ENCODE measurements around the gene FBXO3. TPM values are rescaled to one million over a fixed set of nuclear protein-coding genes. Genes with fewer than 3 reads are reported as not detected.

The FBXO3 gene
- total RNA-seq, 1 experiment from 2014 or later, result 29.6 TPM

GRCh38 chr11:33761471-33761870 is 12.8 kb downstream of the FBXO3 start:
- H3K36me3 Mint-ChIP-seq (ENCODE audit: insufficient read depth, unreplicated experiment), result peaks cover 6% of the 10 kb centered on the region
- Histone ChIP-seq H3K9me3 (no peaks in the 10 kb centered on the region), H3K36me3 (ENCODE audit: control insufficient read depth, insufficient read depth, low read length) (no peaks in the 10 kb centered on the region), H3K4me1 (no peaks in the 10 kb centered on the region), H3K27me3 (replicated peaks; ENCODE audit: control insufficient read depth, insufficient read depth, low read length) (no peaks in the 10 kb centered on the region), H3K4me3 (ENCODE audit: low read depth, low read length) (no peak overlapping the region)
- ChIA-PET CTCF (no interaction called here), POLR2A (no interaction called here)
- H3K9me3 Mint-ChIP-seq (ENCODE audit: unreplicated experiment), result no peaks in the 10 kb centered on the region
- H3K4me3 Mint-ChIP-seq (ENCODE audit: unreplicated experiment), result no peak overlapping the region
- no TSS peak for BruUV-seq (replicated peaks)
- no peak for DNase-seq
- TF ChIP-seq, protein P1, sequence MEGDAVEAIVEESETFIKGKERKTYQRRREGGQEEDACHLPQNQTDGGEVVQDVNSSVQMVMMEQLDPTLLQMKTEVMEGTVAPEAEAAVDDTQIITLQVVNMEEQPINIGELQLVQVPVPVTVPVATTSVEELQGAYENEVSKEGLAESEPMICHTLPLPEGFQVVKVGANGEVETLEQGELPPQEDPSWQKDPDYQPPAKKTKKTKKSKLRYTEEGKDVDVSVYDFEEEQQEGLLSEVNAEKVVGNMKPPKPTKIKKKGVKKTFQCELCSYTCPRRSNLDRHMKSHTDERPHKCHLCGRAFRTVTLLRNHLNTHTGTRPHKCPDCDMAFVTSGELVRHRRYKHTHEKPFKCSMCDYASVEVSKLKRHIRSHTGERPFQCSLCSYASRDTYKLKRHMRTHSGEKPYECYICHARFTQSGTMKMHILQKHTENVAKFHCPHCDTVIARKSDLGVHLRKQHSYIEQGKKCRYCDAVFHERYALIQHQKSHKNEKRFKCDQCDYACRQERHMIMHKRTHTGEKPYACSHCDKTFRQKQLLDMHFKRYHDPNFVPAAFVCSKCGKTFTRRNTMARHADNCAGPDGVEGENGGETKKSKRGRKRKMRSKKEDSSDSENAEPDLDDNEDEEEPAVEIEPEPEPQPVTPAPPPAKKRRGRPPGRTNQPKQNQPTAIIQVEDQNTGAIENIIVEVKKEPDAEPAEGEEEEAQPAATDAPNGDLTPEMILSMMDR (IDR thresholded peaks at IDR 0.05; ENCODE audit: insufficient read depth in 1 of 2, low read depth in 1 of 2, low read length in 1 of 2, severe bottlenecking in 1 of 2, unreplicated experiment in 1 of 2), result no peak
- intact Hi-C loops (cut with micrococcal nuclease; ENCODE audit: unreplicated experiment), result no loop called here
- no peaks in the 10 kb centered on the region for H3K4me1 Mint-ChIP-seq (ENCODE audit: low read depth, unreplicated experiment)
- H3K27me3 Mint-ChIP-seq (ENCODE audit: insufficient read depth, unreplicated experiment), result no peaks in the 10 kb centered on the region
- no peak overlapping the region for H3K27ac Mint-ChIP-seq (ENCODE audit: unreplicated experiment)

DNA sequence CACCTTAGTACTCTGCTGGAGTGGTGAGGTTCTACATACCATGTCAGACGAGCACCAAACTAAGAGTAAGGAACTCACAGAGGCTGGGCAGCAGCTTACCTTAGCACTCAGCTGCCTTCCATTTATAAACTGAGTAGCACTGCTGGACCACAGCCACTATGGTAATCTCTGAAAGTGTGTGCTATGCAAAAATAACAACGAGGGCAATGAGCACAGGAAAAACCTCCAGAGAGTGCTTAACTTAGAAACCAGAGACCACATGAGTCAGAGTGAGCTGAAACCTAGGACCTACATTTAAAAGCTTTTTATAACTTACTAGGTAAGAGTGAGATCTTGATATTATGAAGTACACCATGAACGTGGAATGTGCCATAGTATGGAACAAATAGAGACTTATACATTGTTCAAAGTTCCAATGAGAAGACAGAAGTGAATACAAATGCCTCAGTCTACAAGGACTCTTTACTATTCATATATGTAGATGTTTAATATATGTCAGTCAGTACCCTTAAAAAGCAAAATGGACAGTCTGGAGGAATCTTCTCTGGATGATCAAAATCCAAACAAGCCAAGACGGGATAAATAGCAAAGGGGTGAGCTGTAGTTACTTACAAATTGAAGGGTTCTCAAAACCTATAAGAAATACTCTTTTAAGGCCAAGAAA is 20.9 kb downstream of the FBXO3 start:
- TF ChIP-seq, protein P1 (IDR thresholded peaks at IDR 0.05; ENCODE audit: insufficient read depth in 1 of 2, low read depth in 1 of 2, low read length in 1 of 2, severe bottlenecking in 1 of 2, unreplicated experiment in 1 of 2), result no peak
- CTCF ChIA-PET, result interaction anchor here (0.6 kb wide), 1 partner anchor 35 kb away, joined by 4 read pairs; no protein-coding TSS in a partner anchor
- no peak overlapping the region for H3K27ac Mint-ChIP-seq (ENCODE audit: unreplicated experiment)
- POLR2A ChIA-PET, result no interaction called here
- no peaks in the 10 kb centered on the region for H3K4me1 Mint-ChIP-seq (ENCODE audit: low read depth, unreplicated experiment)
- H3K36me3 Mint-ChIP-seq (ENCODE audit: insufficient read depth, unreplicated experiment), result peaks cover 12% of the 10 kb centered on the region
- no peaks in the 10 kb centered on the region for H3K4me1 ChIP-seq
- H3K27me3 ChIP-seq (replicated peaks; ENCODE audit: control insufficient read depth, insufficient read depth, low read length), result no peaks in the 10 kb centered on the region
- BruUV-seq (replicated peaks), result no TSS peak
- H3K36me3 ChIP-seq (ENCODE audit: control insufficient read depth, insufficient read depth, low read length), result no peaks in the 10 kb centered on the region
- H3K9me3 ChIP-seq, result no peaks in the 10 kb centered on the region
- H3K4me3 ChIP-seq (ENCODE audit: low read depth, low read length), result no peak overlapping the region
- H3K27me3 Mint-ChIP-seq (ENCODE audit: insufficient read depth, unreplicated experiment), result no peaks in the 10 kb centered on the region
- H3K9me3 Mint-ChIP-seq (ENCODE audit: unreplicated experiment), result no peaks in the 10 kb centered on the region
- no peak overlapping the region for H3K4me3 Mint-ChIP-seq (ENCODE audit: unreplicated experiment)
- no peak for DNase-seq
- intact Hi-C loops (cut with micrococcal nuclease; ENCODE audit: unreplicated experiment), result no loop called here

DNA sequence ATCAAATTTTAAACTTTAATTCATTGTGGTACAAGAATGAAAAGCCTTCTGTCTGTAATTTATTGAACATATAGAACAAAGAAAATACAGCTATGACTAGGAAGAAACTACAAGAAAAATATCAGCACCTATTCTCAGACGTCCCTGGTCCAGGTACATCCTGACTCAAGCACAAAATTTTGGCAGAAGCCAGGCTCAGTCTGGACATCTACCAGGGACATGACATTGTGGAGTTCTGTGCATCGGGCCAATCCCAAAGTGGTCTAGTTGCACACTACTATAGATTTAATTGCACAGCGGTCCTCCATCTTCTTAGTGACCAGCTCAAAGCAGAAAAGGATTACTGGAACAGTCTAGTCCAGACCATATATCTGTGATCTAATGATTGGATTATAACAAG is 22.4 kb downstream of the FBXO3 start:
- intact Hi-C loops (cut with micrococcal nuclease; ENCODE audit: unreplicated experiment), result no loop called here
- H3K9me3 Mint-ChIP-seq (ENCODE audit: unreplicated experiment), result no peaks in the 10 kb centered on the region
- H3K9me3 ChIP-seq, result no peaks in the 10 kb centered on the region
- peaks cover 12% of the 10 kb centered on the region for H3K36me3 Mint-ChIP-seq (ENCODE audit: insufficient read depth, unreplicated experiment)
- TF ChIP-seq, protein P1 (IDR thresholded peaks at IDR 0.05; ENCODE audit: insufficient read depth in 1 of 2, low read depth in 1 of 2, low read length in 1 of 2, severe bottlenecking in 1 of 2, unreplicated experiment in 1 of 2), result no peak
- no peak overlapping the region for H3K4me3 ChIP-seq (ENCODE audit: low read depth, low read length)
- ChIA-PET CTCF (no interaction called here), POLR2A (no interaction called here)
- H3K36me3 ChIP-seq (ENCODE audit: control insufficient read depth, insufficient read depth, low read length), result no peaks in the 10 kb centered on the region
- no peaks in the 10 kb centered on the region for H3K4me1 ChIP-seq
- no peak overlapping the region for H3K27ac Mint-ChIP-seq (ENCODE audit: unreplicated experiment)
- BruUV-seq (replicated peaks), result no TSS peak
- no peaks in the 10 kb centered on the region for H3K27me3 Mint-ChIP-seq (ENCODE audit: insufficient read depth, unreplicated experiment)
- no peak overlapping the region for H3K4me3 Mint-ChIP-seq (ENCODE audit: unreplicated experiment)
- H3K4me1 Mint-ChIP-seq (ENCODE audit: low read depth, unreplicated experiment), result no peaks in the 10 kb centered on the region
- DNase-seq, result no peak
- H3K27me3 ChIP-seq (replicated peaks; ENCODE audit: control insufficient read depth, insufficient read depth, low read length), result no peaks in the 10 kb centered on the region
